Cardiac septum (tissue), 1 donor: ENCODE results near the gene C7orf25. TPM values are rescaled to one million over a fixed set of nuclear protein-coding genes. Genes with fewer than 3 reads are reported as not detected.
"Not testable (repeated sequence)": the region's sequence is repeated elsewhere in the genome, so short reads cannot be mapped to it uniquely, and the experiment has no call there.

Experiments used
- DNase-seq: peaks from one replicate; pipeline ENCODE4 v3.0.0-alpha.2; 2020; ENCODE audit warnings: low spot score
- intact Hi-C: fragments of 100-400 bp; cut with DNase I; formaldehyde crosslinking; loops from one replicate; pipeline ENCODE4 v1.14.0; 2022
- total RNA-seq: library from RNA; stranded (reverse); fragmentation: NEBNext Ultra II Directional; extraction: Animal tissue kit (Norgen Biotek cat#: 25700); gene quantifications from one replicate; pipeline ENCODE4 v1.2.1, GENCODE V29; 2021
- donor health status: DM: no; HTN: no; CAD: no.

The C7orf25 gene
- total RNA-seq, 1 donor from 2014 or later: 5.2 TPM

DNA sequence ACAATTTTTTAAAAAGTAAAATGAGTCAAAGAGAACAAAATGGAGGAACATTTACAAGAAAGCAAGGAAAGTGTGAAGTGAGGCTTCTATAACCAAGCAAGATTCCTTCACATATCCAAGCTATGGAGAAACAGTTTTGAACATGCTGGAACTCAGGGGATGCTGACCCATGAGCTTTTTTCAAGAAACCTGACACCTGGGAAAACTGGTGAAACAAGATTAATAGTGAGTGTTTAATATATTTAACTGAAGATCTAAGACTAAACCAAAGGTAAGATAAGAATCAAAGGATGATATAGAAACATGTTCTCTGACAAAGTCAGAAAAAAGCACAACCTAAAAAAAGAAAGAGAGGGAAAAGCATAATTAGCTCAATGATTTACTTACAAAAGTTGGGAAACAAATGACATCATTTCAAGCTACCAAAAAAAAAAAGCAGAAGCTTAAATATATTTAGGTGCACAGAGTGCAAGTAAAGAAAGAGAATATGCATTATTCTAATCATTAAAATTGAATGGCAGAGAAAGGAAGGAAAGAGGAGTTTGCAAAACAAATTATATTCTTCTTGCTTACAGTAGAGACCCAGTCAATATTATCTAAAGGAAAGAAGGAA, 24.9 kb downstream of the C7orf25 start:
- DNase-seq: no peak
- intact Hi-C loops: no loop called here

DNA sequence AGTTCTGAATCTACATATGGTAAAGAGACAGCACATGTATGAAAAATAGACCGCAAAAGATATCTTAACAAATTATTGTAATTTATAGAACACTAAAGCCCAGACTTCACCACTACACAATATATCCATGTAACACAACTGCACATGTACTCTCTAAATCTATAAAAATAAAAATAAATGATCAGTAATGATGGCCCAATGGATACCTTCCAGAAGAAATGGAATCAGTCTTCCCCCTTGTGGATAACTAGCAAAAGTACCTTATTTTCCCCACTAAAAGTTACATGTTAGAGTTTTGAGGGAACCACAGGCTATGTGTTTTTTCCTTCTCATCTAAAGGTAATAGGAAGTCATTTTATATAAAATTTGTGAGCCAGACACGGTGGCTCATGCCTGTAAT, 25.7 kb downstream of the C7orf25 start:
- DNase-seq: no peak
- intact Hi-C loops: no loop called here

DNA sequence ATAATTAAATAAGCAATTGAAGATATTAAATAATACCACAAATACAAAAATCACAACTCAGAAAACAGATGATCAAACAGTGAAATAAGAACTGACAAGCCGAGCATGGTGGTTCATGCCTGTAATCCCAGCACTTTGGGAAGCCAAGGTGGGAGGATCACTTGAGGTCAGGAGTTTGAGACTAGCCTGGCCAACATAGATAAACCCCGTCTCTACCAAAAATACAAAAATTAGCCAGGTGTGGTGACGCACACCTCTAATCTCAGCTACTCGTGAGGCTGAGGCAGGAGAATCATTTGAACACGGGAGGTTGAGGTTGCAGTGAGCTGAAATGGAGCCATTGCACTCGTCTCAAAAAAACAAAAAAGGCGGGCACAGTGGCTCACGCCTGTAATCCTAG, 26.7 kb downstream of the C7orf25 start:
- DNase-seq, intact Hi-C loops: not testable (repeated sequence)

DNA sequence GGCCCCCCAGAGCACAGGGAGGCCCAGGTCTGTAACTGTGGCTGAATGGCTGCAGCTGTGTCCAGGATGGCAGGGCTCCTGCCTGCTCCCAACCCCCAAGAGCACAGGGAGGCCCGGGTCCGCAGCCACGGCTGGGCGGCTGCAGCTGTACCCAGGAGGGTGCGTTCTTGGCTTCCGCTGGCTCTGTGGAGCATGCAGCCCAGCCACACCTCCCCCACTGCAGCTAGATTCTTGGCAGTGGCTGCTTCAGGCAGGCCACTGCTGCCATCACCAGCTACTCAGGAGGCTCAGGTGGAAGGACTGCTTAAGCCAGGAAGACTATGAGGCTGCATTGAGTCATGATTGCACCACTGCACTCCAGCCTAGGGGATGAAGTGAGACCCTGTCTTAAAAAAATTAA, 27.9 kb downstream of the C7orf25 start:
- DNase-seq: no peak
- intact Hi-C loops: no loop called here

DNA sequence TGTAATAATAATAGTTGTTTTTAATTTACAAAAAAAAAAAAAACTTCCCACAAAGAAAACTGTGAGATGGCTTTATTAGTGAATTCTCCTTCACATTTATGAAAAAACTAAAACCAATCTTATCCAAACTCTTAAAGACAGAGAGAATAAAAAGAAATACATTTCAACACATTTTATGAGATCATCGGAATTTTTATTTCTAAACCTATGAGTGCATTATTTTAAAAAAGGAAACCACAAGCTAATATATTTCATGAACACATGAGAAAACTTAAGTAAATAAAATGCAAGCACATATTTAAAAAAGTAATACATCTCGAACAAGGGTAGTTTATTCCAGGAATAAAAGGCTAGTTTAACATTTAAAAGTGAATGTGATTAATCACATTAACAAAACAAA, 31.5 kb downstream of the C7orf25 start:
- intact Hi-C loops: no loop called here
- no peak for DNase-seq

DNA sequence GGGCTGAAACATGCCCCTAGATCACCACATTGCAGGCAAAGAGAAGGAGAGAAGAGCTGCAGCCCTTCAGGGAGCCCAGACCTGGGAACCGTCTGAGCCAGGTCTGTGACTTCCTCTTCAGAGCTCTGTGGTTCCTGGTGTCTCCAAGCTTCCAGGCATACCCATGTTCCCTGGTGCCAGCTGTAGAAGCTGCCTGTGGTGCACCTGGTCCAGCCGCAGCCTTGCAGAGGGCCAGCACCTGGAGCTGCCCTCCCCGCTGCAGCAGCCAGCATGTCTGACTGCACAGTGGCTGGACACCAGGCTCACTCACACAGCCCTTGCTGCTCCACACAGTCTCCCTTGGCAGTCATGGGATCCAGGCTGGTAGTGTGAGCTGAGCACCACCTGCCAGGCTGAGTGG, 33.6 kb downstream of the C7orf25 start:
- intact Hi-C loops: no loop called here

DNA sequence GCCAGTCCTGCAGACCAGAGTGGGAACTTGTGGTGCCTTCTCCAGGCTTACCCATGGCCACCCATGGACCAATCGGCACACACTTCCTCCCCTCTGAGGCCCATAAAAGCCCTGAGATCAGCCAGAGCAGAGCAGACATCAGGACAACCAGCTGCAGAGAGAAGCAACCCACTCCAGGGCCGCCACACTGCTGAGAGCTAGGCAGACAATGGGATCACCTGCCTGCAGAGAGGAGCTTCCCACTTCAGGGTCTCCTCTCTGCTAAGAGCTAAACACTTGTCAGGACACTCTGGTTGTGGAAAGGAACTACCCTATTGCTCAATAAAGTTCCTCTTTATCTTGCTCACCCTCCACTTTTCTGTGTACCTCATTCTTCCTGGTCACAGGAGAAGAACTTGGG, 34.0 kb downstream of the C7orf25 start:
- DNase-seq: no peak
- intact Hi-C loops: no loop called here

More for the DNA sequence above, 33.6 kb downstream of the C7orf25 start:
- no peak for DNase-seq

DNA sequence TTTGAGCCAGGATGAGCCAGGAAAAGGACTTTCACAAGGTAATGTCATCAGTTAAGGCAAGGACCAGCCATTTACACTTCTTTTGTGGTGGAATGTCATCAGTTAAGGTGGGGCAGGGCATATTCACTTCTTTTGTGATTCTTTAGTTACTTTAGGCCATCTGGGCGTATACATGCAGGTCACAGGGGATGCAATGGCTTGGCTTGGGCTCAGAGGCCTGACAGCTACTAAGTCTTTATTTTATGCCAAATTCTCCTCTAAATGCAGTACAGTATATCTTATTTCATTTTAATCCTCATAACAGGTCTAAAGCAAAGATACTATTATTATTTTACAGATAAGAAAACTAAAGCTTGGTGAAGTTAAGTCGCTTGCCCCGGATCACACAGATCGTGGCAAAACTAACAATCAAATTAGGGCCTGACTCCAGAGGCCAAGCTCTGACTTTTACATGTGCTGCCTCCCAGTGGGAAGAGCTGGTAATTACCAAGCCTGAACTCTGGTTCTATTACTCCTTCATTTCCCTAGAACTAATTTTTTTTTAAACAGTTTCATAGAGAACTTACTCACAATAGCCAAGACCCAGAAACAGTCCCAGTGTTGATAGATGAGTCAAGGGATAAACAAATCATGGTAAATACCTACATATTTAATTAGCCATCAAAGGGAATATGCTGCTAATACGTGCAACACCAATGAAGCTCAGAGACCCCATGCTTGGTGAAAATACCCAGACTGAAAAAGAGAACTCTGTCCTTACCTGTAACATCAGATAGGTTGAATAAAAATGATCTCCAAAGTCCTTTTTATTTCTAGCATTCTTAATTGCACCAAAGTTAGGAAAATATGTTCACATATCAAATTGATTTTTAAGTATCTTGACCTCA, 35.4 kb downstream of the C7orf25 start:
- intact Hi-C loops: no loop called here
- DNase-seq: no peak

DNA sequence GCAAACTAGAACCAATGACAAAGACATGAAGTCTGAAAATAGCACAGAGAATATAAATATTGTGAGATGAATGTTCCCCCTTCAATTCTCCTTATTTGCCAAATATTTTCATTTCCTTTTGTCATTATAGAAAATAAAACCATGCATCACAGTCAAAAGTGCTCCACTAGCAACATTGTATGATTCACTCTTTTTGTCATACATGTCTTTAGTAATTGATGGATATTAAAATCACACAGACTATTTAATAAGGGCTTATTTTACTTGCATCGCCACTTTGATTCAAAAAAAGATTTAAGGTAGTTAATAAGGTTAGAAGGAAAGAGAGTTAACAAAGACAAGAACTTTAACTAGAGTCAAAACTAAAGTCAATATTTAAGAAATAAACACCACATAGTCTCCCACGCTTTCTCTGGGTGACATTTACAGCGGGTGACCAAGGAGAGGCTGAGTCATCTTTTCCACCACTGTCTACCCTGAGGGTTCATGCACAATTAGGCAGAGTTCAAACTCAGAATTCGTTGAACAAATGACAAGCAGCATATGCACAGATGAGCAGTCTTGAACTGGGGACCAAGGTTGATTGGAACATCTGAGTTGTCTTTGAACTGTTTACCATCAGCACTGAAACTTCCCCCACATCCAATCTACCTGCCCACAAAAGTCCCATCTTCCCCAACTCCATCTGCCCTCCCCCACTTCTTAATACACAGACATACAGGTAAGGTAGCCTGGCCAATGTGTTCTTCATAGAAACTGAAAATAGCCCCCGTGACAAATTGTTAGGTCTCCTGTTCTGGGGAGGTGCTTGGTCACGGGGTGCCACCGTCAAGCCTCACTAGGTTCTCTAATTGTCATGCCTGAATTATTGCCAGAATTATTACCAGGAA, 42.5 kb downstream of the C7orf25 start:
- intact Hi-C loops: no loop called here
- no peak for DNase-seq

DNA sequence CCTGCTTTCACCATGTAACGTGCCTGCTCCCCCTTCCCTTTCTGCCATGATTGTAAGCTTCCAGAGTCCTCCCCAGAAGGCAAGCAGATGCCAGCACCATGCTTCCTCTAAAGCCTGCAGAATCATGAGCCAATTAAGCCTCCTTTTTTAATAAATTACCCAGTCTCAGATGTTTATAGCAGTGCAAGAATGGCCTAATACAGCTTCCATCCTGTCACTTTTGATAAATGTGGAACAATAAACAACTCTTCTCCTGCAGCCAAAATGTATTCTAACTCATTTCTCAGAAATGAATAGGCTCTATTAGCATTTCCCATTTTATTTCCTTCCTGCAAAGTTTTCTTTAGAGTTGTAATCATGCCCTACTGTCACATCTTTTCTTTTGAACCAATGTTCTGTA, 43.4 kb downstream of the C7orf25 start:
- no peak for DNase-seq
- intact Hi-C loops: no loop called here

Other genes with a start within 250 kb of the C7orf25 start
- 64.8 TPM for gene PSMA2, start 20.1 kb upstream of the C7orf25 start, total RNA-seq
- 51.3 TPM for gene MRPL32, start 20.3 kb upstream of the C7orf25 start, total RNA-seq
- not detected for gene HECW1, start 200.6 kb upstream of the C7orf25 start, total RNA-seq